Measurements from ENCODE around the gene ETFA. TPM values are rescaled to one million over a fixed set of nuclear protein-coding genes. Genes with fewer than 3 reads are reported as not detected.
"Not testable (repeated sequence)": the region's sequence is repeated elsewhere in the genome, so short reads cannot be mapped to it uniquely, and the experiment has no call there.

The ETFA gene
- total RNA-seq, 4 donors from 2014 or later, result 65.8 to 195 (median 159) TPM

DNA sequence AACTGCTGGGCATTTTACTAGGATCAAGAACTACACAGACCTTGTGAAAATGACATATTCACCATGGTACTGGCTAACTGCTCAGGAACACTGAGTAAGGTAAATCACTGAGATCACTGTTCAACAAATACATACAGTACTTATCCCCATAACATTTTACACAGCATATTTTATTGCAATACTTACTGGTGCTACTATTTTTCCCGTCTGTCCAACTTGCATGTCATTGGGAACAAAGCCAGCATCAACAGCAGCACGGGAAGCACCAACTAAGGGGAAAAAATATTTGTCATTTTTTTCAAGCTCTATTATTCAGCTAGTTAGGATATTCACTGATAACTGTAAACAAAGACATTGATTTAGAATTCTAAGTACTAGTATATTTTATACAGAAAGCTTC is 37.0 kb downstream of the ETFA start:
- TF ChIP-seq POLR2A (IDR thresholded peaks at IDR 0.05), result no peak
- TF ChIP-seq CTCF (IDR thresholded peaks at IDR 0.05), result no peak
- TF ChIP-seq POLR2AphosphoS5 (IDR thresholded peaks at IDR 0.05), result no peak
- no peak for TF ChIP-seq EP300 (IDR thresholded peaks at IDR 0.05; ENCODE audit: low read depth)
- WGBS, 2 donors (ENCODE audit: low coverage in 1 of 2), result 53 to 65% methylated on average over 2 of the region's 2 CpGs
- no peak for DNase-seq
- Histone ChIP-seq H3K4me1 (no peaks in the 10 kb centered on the region), H3K9me3 (no peaks in the 10 kb centered on the region), H3K27me3 (no peaks in the 10 kb centered on the region), H3K27ac (no peak overlapping the region), H3K4me3 (no peak overlapping the region), H3K36me3 (peaks cover 0 to 62% (median 21%) of the 10 kb centered on the region in 4 donors)
- intact Hi-C loops (cut with DNase I; ENCODE audit: low total_unique reads), result no loop called here
- in situ Hi-C loops (cut with MboI; ENCODE audit: low pct_ligation_motif_present in 1 of 4, low pct_unique_long_range_greater_than_20kb in 1 of 4, low sequenced_read_pairs in 3 of 4), result no loop called here

DNA sequence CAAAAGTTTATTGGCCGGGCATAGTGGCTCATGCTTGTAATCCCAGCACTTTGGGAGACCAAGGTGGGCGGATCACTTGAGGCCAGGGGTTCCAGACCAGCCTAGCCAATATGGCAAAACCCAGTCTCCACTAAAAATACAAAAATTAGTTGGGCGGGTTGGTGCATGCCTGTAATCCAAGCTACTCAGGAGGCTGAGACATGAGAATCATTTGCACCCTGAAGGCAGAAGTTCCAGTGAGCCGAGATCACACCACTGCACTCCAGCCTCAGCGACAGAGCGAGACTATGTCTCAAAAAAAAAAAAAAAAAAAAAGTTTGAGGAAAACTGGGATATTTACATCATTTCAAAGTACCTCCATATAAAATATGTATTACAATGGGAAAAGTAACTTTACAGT is 40.4 kb downstream of the ETFA start:
- H3K4me3 ChIP-seq, result no peak overlapping the region
- H3K27me3 ChIP-seq, result no peaks in the 10 kb centered on the region
- no peak for DNase-seq
- H3K27ac ChIP-seq, result no peak overlapping the region
- intact Hi-C loops (cut with DNase I; ENCODE audit: low total_unique reads) (no loop called here), in situ Hi-C loops (cut with MboI; ENCODE audit: low pct_ligation_motif_present in 1 of 4, low pct_unique_long_range_greater_than_20kb in 1 of 4, low sequenced_read_pairs in 3 of 4) (no loop called here)
- TF ChIP-seq POLR2AphosphoS5 (IDR thresholded peaks at IDR 0.05) (no peak), POLR2A (IDR thresholded peaks at IDR 0.05) (no peak), CTCF (IDR thresholded peaks at IDR 0.05) (no peak), EP300 (IDR thresholded peaks at IDR 0.05; ENCODE audit: low read depth) (no peak)
- H3K9me3 ChIP-seq, result peaks cover 11 to 14% of the 10 kb centered on the region in 2 donors
- peaks cover 0 to 72% (median 25%) of the 10 kb centered on the region in 4 donors for H3K36me3 ChIP-seq
- 92 to 97% methylated on average over 2 to 6 of the region's 6 CpGs for WGBS, 2 donors (ENCODE audit: low coverage in 1 of 2)
- H3K4me1 ChIP-seq, result no peaks in the 10 kb centered on the region

DNA sequence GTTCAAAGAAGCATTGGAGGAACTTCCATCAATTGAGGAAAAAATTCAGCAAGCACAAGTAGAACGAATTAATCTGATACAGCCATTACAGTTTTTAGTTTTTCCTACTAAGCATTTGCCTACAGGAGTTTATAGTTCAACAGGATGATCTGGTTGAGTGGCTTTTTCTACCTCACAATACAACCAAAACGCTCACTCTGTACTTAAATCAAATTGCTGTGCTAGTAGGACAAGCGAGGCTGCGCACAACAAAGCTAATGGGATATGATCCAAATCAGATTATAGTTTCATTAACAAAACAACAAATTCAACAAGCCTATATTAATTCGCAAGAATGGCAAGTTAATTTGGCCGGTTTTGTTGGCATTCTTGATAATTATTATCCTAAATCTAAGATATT is 44.2 kb downstream of the ETFA start:
- H3K4me3 ChIP-seq, result no peak overlapping the region
- 97 to 100% methylated on average over 6 of the region's 6 CpGs for WGBS, 2 donors (ENCODE audit: low coverage in 1 of 2)
- H3K27me3 ChIP-seq, result no peaks in the 10 kb centered on the region
- H3K27ac ChIP-seq, result no peak overlapping the region
- TF ChIP-seq CTCF (IDR thresholded peaks at IDR 0.05) (no peak), POLR2A (IDR thresholded peaks at IDR 0.05) (no peak), POLR2AphosphoS5 (IDR thresholded peaks at IDR 0.05) (no peak), EP300 (IDR thresholded peaks at IDR 0.05; ENCODE audit: low read depth) (no peak)
- peaks cover 27 to 33% of the 10 kb centered on the region in 2 donors for H3K9me3 ChIP-seq
- intact Hi-C loops (cut with DNase I; ENCODE audit: low total_unique reads), result no loop called here
- peaks cover 0 to 88% (median 34%) of the 10 kb centered on the region in 4 donors for H3K36me3 ChIP-seq
- no peaks in the 10 kb centered on the region for H3K4me1 ChIP-seq
- in situ Hi-C loops (cut with MboI; ENCODE audit: low pct_ligation_motif_present in 1 of 4, low pct_unique_long_range_greater_than_20kb in 1 of 4, low sequenced_read_pairs in 3 of 4), result no loop called here
- no peak for DNase-seq

DNA sequence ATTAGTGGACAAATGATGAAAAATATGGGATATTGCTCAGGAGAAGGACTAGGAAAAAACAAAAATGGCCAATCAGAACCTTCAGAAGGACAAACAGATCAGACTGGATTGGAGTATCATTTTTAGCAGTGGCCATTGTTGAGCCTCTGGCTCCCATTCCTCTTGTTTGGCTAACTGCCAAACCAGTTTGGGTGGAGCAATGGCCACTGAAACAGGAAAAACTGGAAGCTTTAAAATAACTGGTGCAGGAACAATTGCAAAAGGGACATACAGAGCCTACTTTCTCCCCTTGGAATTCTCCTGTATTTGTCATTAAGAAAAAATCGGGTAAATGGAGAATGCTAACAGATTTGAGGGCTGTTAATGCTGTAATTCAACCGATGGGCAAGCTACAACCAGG is 45.5 kb downstream of the ETFA start:
- H3K4me3 ChIP-seq; H3K27ac ChIP-seq; in situ Hi-C loops (cut with MboI; ENCODE audit: low pct_ligation_motif_present in 1 of 4, low pct_unique_long_range_greater_than_20kb in 1 of 4, low sequenced_read_pairs in 3 of 4); H3K4me1 ChIP-seq; DNase-seq; H3K27me3 ChIP-seq; intact Hi-C loops (cut with DNase I; ENCODE audit: low total_unique reads): not testable (repeated sequence)
- Histone ChIP-seq H3K9me3 (peaks cover 27 to 33% of the 10 kb centered on the region in 2 donors), H3K36me3 (peaks cover 0 to 94% (median 36%) of the 10 kb centered on the region in 4 donors)
- 91 to 100% methylated on average over 2 of the region's 2 CpGs for WGBS, 2 donors (ENCODE audit: low coverage in 1 of 2)
